Ishikawa (cell line): ENCODE data around the gene SPATC1L.

ENCODE experiments used
- CEBPB ChIP-seq: IDR thresholded peaks from 2 replicates; pipeline ENCODE4 v1.6.1; 2012
- CREB1 ChIP-seq: IDR thresholded peaks from 2 replicates; pipeline ENCODE4 v1.6.1; 2012; ENCODE audit warnings: low read depth
- EGR1 ChIP-seq: IDR thresholded peaks from 2 replicates; pipeline ENCODE4 v1.6.1; 2012
- EP300 ChIP-seq: IDR thresholded peaks from 2 replicates; pipeline ENCODE4 v1.6.1; 2012; ENCODE audit warnings: borderline replicate concordance
- FOXM1 ChIP-seq: IDR thresholded peaks from 2 replicates; pipeline ENCODE4 v1.6.1; 2012; ENCODE audit warnings: low read depth, borderline replicate concordance
- NFIC ChIP-seq: IDR thresholded peaks from 2 replicates; pipeline ENCODE4 v1.6.1; 2012
- RAD21 ChIP-seq: IDR thresholded peaks from 2 replicates; pipeline ENCODE4 v1.6.1; 2012; ENCODE audit warnings: low read depth
- REST ChIP-seq: IDR thresholded peaks from 2 replicates; pipeline ENCODE4 v1.6.1; 2012; ENCODE audit warnings: low read depth, mild to moderate bottlenecking
- TAF1 ChIP-seq: IDR thresholded peaks from 2 replicates; pipeline ENCODE4 v1.6.1; 2012; ENCODE audit warnings: low read depth, mild to moderate bottlenecking
- TCF12 ChIP-seq: IDR thresholded peaks from 2 replicates; pipeline ENCODE4 v1.6.1; 2012; ENCODE audit warnings: low read depth
- TEAD4 ChIP-seq: IDR thresholded peaks from 2 replicates; pipeline ENCODE4 v1.6.1; 2012
- USF1 ChIP-seq: IDR thresholded peaks from 2 replicates; pipeline ENCODE4 v1.6.1; 2012
- YY1 ChIP-seq: IDR thresholded peaks from 2 replicates; pipeline ENCODE4 v1.6.1; 2012; ENCODE audit warnings: low read depth
- ZBTB7A ChIP-seq: IDR thresholded peaks from 2 replicates; pipeline ENCODE4 v1.6.1; 2012; ENCODE audit warnings: low read depth
- TF ChIP-seq, protein P1 (sequence below): IDR thresholded peaks from 2 replicates; pipeline ENCODE4 v1.6.1; 2012

SPATC1L gene

GRCh38 chr21:46124926-46125845, 59.1 kb downstream of the SPATC1L start:
- no peak for TF ChIP-seq REST
- no peak for TF ChIP-seq USF1
- TF ChIP-seq, protein P1, sequence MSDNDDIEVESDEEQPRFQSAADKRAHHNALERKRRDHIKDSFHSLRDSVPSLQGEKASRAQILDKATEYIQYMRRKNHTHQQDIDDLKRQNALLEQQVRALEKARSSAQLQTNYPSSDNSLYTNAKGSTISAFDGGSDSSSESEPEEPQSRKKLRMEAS, result no peak
- TF ChIP-seq EP300, result no peak
- no peak for TF ChIP-seq FOXM1
- no peak for TF ChIP-seq TCF12
- TF ChIP-seq CEBPB, result no peak
- no peak for TF ChIP-seq CREB1
- no peak for TF ChIP-seq TEAD4
- no peak for TF ChIP-seq TAF1
- TF ChIP-seq EGR1, result no peak
- no peak for TF ChIP-seq RAD21
- no peak for TF ChIP-seq ZBTB7A
- TF ChIP-seq NFIC, result no peak
- TF ChIP-seq YY1, result no peak

DNA sequence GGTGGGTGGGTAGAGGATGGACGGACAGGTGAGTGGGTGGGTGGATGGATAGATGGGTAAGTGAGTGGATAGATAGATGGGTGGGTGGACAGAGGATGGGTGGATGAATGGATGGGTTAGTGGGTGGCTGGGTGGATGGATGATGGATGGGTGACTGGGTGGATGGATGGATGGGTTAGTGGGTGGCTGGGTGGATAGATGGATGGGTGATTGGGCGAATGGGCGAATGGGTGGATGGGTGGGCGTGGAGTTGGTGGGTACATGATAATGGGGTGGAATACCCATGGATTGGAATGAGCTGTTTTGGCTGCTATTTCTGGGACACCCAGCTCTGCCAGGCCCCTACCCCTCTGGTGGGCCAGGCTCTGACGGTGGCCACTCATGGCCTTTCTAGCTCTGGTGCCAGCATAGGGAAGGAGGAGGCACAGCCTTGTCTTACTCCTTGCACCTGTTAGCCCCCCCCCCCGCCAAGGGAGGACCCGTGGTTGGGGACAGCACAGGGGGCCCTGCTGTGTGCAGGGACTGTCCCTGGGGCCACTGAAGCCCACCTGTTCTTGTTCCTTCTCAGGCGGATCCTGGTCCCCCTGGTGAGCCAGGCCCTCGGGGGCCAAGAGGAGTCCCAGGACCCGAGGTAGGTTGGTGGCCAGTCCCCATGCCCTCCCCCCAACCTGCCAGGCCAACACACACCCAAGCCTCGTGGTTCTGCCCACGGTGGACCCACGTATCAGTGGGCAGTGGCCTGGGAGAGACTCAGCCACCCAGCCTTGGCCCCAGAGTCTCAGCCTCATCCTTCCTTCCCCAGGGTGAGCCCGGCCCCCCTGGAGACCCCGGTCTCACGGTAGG, 60.0 kb downstream of the SPATC1L start:
- no peak for TF ChIP-seq EP300
- TF ChIP-seq EGR1, result no peak
- no peak for TF ChIP-seq TEAD4
- TF ChIP-seq TCF12, result no peak
- TF ChIP-seq YY1, result no peak
- no peak for TF ChIP-seq CEBPB
- TF ChIP-seq CREB1, result no peak
- TF ChIP-seq FOXM1, result no peak
- TF ChIP-seq, protein P1, result no peak
- no peak for TF ChIP-seq USF1
- TF ChIP-seq NFIC, result no peak
- TF ChIP-seq TAF1, result no peak
- no peak for TF ChIP-seq REST
- TF ChIP-seq ZBTB7A, result no peak
- TF ChIP-seq RAD21, result no peak

- TF ChIP-seq NFIC, result no peak
- TF ChIP-seq CREB1, result no peak
- TF ChIP-seq REST, result no peak
- no peak for TF ChIP-seq EGR1
- TF ChIP-seq FOXM1, result no peak
- no peak for TF ChIP-seq TAF1
- TF ChIP-seq CEBPB, result no peak
- no peak for TF ChIP-seq ZBTB7A
- no peak for TF ChIP-seq TEAD4
- TF ChIP-seq, protein P1, result no peak
These were observed 61.2 kb downstream of the SPATC1L start for GRCh38 chr21:46122758-46123683.
